Measurements from ENCODE around the gene MC1R. TPM values are rescaled to one million over a fixed set of nuclear protein-coding genes. Genes with fewer than 3 reads are reported as not detected.
"Not testable (repeated sequence)": the region's sequence is repeated elsewhere in the genome, so short reads cannot be mapped to it uniquely, and the experiment has no call there.

Gene MC1R
- total RNA-seq, 1 experiment from 2014 or later = 13.4 TPM

GRCh38 chr16:89913408-89914387 is 5.0 kb upstream of the MC1R start:
- DNase-seq (ENCODE audit: low spot score) = no peak

GRCh38 chr16:89914642-89915285 is 3.9 kb upstream of the MC1R start:
- POLR2A ChIA-PET (ENCODE audit: low non-redundant PET); BruUV-seq (replicated peaks); H3K27me3 ChIP-seq (replicated peaks; ENCODE audit: insufficient read depth, low read depth, low read length, poor library complexity); H3K4me3 ChIP-seq (ENCODE audit: low read depth, low read length, poor library complexity, severe bottlenecking); CTCF ChIA-PET; DNase-seq (ENCODE audit: low spot score); H3K9me3 ChIP-seq (ENCODE audit: low read depth, low read length, poor library complexity, severe bottlenecking); H3K27ac ChIP-seq (ENCODE audit: low read depth, low read length, poor library complexity, severe bottlenecking): not testable (repeated sequence)
- intact Hi-C loops (cut with micrococcal nuclease; ENCODE audit: unreplicated experiment) = loop anchor here (10.0 kb wide), 1 partner anchor 210 kb away; the partner anchor contains the start of gene SPATA2L
- peaks cover 22% of the 10 kb centered on the region for H3K36me3 ChIP-seq (ENCODE audit: insufficient read depth, low read length, poor library complexity, severe bottlenecking)
- H3K4me1 ChIP-seq (ENCODE audit: insufficient read depth, low read length, poor library complexity, severe bottlenecking) = peaks cover 22% of the 10 kb centered on the region

More at GRCh38 chr16:89913408-89914387, 5.0 kb upstream of the MC1R start:
- no peak overlapping the region for H3K27ac ChIP-seq (ENCODE audit: low read depth, low read length, poor library complexity, severe bottlenecking)
- H3K9me3 ChIP-seq (ENCODE audit: low read depth, low read length, poor library complexity, severe bottlenecking) = no peaks in the 10 kb centered on the region
- BruUV-seq (replicated peaks) = no TSS peak
- H3K4me1 ChIP-seq (ENCODE audit: insufficient read depth, low read length, poor library complexity, severe bottlenecking) = peaks cover 19% of the 10 kb centered on the region
- ChIA-PET CTCF (no interaction called here), POLR2A (ENCODE audit: low non-redundant PET) (no interaction called here)
- TF ChIP-seq CTCF (conservative IDR thresholded peaks at IDR 0.05; ENCODE audit: low read depth, low read length) = no peak
- TF ChIP-seq EZH2 (IDR thresholded peaks at IDR 0.05; ENCODE audit: borderline replicate concordance, low read depth, low read length, poor library complexity, severe bottlenecking) = no peak
- H3K4me3 ChIP-seq (ENCODE audit: low read depth, low read length, poor library complexity, severe bottlenecking) = no peak overlapping the region
- H3K36me3 ChIP-seq (ENCODE audit: insufficient read depth, low read length, poor library complexity, severe bottlenecking) = peaks cover 32% of the 10 kb centered on the region
- intact Hi-C loops (cut with micrococcal nuclease; ENCODE audit: unreplicated experiment) = loop anchor here (10.0 kb wide), 1 partner anchor 209 kb away; the partner anchor contains the start of gene SPATA2L
- no peaks in the 10 kb centered on the region for H3K27me3 ChIP-seq (replicated peaks; ENCODE audit: insufficient read depth, low read depth, low read length, poor library complexity)

GRCh38 chr16:89915303-89916232 is 3.1 kb upstream of the MC1R start:
- intact Hi-C loops (cut with micrococcal nuclease; ENCODE audit: unreplicated experiment) = loop anchor here (10.0 kb wide), 1 partner anchor 211 kb away; the partner anchor contains the start of gene SPATA2L
- H3K36me3 ChIP-seq (ENCODE audit: insufficient read depth, low read length, poor library complexity, severe bottlenecking) = peaks cover 14% of the 10 kb centered on the region
- no peak for DNase-seq (ENCODE audit: low spot score)
- H3K4me3 ChIP-seq (ENCODE audit: low read depth, low read length, poor library complexity, severe bottlenecking) = no peak overlapping the region
- ChIA-PET POLR2A (ENCODE audit: low non-redundant PET) (no interaction called here), CTCF (no interaction called here)
- no peaks in the 10 kb centered on the region for H3K27me3 ChIP-seq (replicated peaks; ENCODE audit: insufficient read depth, low read depth, low read length, poor library complexity)
- H3K9me3 ChIP-seq (ENCODE audit: low read depth, low read length, poor library complexity, severe bottlenecking) = no peaks in the 10 kb centered on the region
- H3K27ac ChIP-seq (ENCODE audit: low read depth, low read length, poor library complexity, severe bottlenecking) = no peak overlapping the region
- no TSS peak for BruUV-seq (replicated peaks)
- no peak for TF ChIP-seq CTCF (conservative IDR thresholded peaks at IDR 0.05; ENCODE audit: low read depth, low read length)
- H3K4me1 ChIP-seq (ENCODE audit: insufficient read depth, low read length, poor library complexity, severe bottlenecking) = peaks cover 21% of the 10 kb centered on the region
